ENCODE results near the gene CALCOCO1.
"Not testable (repeated sequence)": the region's sequence is repeated elsewhere in the genome, so short reads cannot be mapped to it uniquely, and the experiment has no call there.

Gene CALCOCO1

GRCh38 chr12:53683494-53683893 is 43.8 kb downstream of the CALCOCO1 start:
- Histone ChIP-seq H3K27me3 (ENCODE audit: insufficient read depth, low read length) (no peaks in the 10 kb centered on the region), H2AFZ (ENCODE audit: low read length, unreplicated experiment) (no peak overlapping the region), H3K36me3 (ENCODE audit: insufficient read depth, low read length) (no peaks in the 10 kb centered on the region), H3K27ac (ENCODE audit: low read depth, low read length) (no peak overlapping the region), H3K4me1 (ENCODE audit: control insufficient read depth, insufficient read depth, low read length, unreplicated experiment) (no peaks in the 10 kb centered on the region), H3K79me2 (ENCODE audit: control insufficient read depth, insufficient read depth, low read length, unreplicated experiment) (no peaks in the 10 kb centered on the region), H3K4me3 (ENCODE audit: low read depth, low read length) (no peak overlapping the region)

GRCh38 chr12:53680061-53680460 is 47.2 kb downstream of the CALCOCO1 start:
- H3K4me1 ChIP-seq (ENCODE audit: control insufficient read depth, insufficient read depth, low read length, unreplicated experiment), result peaks cover 19% of the 10 kb centered on the region

GRCh38 chr12:53677800-53678148 is 49.5 kb downstream of the CALCOCO1 start:
- Histone ChIP-seq H3K4me1 (ENCODE audit: control insufficient read depth, insufficient read depth, low read length, unreplicated experiment) (peaks cover 31% of the 10 kb centered on the region), H2AFZ (ENCODE audit: low read length, unreplicated experiment) (peak overlapping the region; percentile 98), H3K79me2 (ENCODE audit: control insufficient read depth, insufficient read depth, low read length, unreplicated experiment) (peaks cover 22% of the 10 kb centered on the region), H3K4me3 (ENCODE audit: low read depth, low read length) (peak overlapping the region; percentile 74), H3K36me3 (ENCODE audit: insufficient read depth, low read length) (no peaks in the 10 kb centered on the region; the same call in 1 of the 2 replicates), H3K27me3 (ENCODE audit: insufficient read depth, low read length) (no peaks in the 10 kb centered on the region), H3K27ac (ENCODE audit: low read depth, low read length) (no peak overlapping the region)

More at GRCh38 chr12:53680061-53680460, 47.2 kb downstream of the CALCOCO1 start:
- not testable (repeated sequence) for H3K79me2 ChIP-seq (ENCODE audit: control insufficient read depth, insufficient read depth, low read length, unreplicated experiment); H3K4me3 ChIP-seq (ENCODE audit: low read depth, low read length); H3K27me3 ChIP-seq (ENCODE audit: insufficient read depth, low read length); H2AFZ ChIP-seq (ENCODE audit: low read length, unreplicated experiment); H3K27ac ChIP-seq (ENCODE audit: low read depth, low read length); H3K36me3 ChIP-seq (ENCODE audit: insufficient read depth, low read length)

GRCh38 chr12:53677016-53677799 is 50.0 kb downstream of the CALCOCO1 start:
- H3K36me3 ChIP-seq (ENCODE audit: insufficient read depth, low read length), result peaks cover 3% of the 10 kb centered on the region; the same call in 1 of the 2 replicates
- no peaks in the 10 kb centered on the region for H3K27me3 ChIP-seq (ENCODE audit: insufficient read depth, low read length)
- H2AFZ ChIP-seq (ENCODE audit: low read length, unreplicated experiment), result peak overlapping the region; percentile 98
- H3K79me2 ChIP-seq (ENCODE audit: control insufficient read depth, insufficient read depth, low read length, unreplicated experiment), result peaks cover 24% of the 10 kb centered on the region
- peak overlapping the region; percentile 69 for H3K27ac ChIP-seq (ENCODE audit: low read depth, low read length)
- peak overlapping the region; percentile 74 for H3K4me3 ChIP-seq (ENCODE audit: low read depth, low read length)
- peaks cover 31% of the 10 kb centered on the region for H3K4me1 ChIP-seq (ENCODE audit: control insufficient read depth, insufficient read depth, low read length, unreplicated experiment)

- peak overlapping the region; percentile 69 for H3K27ac ChIP-seq (ENCODE audit: low read depth, low read length)
- peaks cover 5% of the 10 kb centered on the region for H3K36me3 ChIP-seq (ENCODE audit: insufficient read depth, low read length)
- H2AFZ ChIP-seq (ENCODE audit: low read length, unreplicated experiment), result peak overlapping the region; percentile 98
- peaks cover 32% of the 10 kb centered on the region for H3K4me1 ChIP-seq (ENCODE audit: control insufficient read depth, insufficient read depth, low read length, unreplicated experiment)
- H3K4me3 ChIP-seq (ENCODE audit: low read depth, low read length), result peak overlapping the region; percentile 74
- H3K79me2 ChIP-seq (ENCODE audit: control insufficient read depth, insufficient read depth, low read length, unreplicated experiment), result peaks cover 25% of the 10 kb centered on the region
- no peaks in the 10 kb centered on the region for H3K27me3 ChIP-seq (ENCODE audit: insufficient read depth, low read length)
Measured at GRCh38 chr12:53676656-53677015, 50.6 kb downstream of the CALCOCO1 start.

- Histone ChIP-seq H3K27me3 (ENCODE audit: insufficient read depth, low read length) (no peaks in the 10 kb centered on the region), H2AFZ (ENCODE audit: low read length, unreplicated experiment) (peak within 1 kb of the TSS; percentile 98), H3K27ac (ENCODE audit: low read depth, low read length) (peak within 1 kb of the TSS; percentile 69), H3K4me3 (ENCODE audit: low read depth, low read length) (peak within 1 kb of the TSS; percentile 84), H3K36me3 (ENCODE audit: insufficient read depth, low read length) (peaks cover 12% of the 10 kb centered on the region), H3K4me1 (ENCODE audit: control insufficient read depth, insufficient read depth, low read length, unreplicated experiment) (peaks cover 39% of the 10 kb centered on the region), H3K79me2 (ENCODE audit: control insufficient read depth, insufficient read depth, low read length, unreplicated experiment) (peaks cover 28% of the 10 kb centered on the region)
Measured at GRCh38 chr12:53675701-53676607, 51.3 kb downstream of the CALCOCO1 start, which contains the start of gene ATP5MC2. TSS of gene ATP5MC2 (minus strand) at chr12:53676083. CDS start at chr12:53672614, 3,469 bp downstream.

- peak overlapping the region; percentile 41 for H3K27ac ChIP-seq (ENCODE audit: low read depth, low read length)
- H3K4me1 ChIP-seq (ENCODE audit: control insufficient read depth, insufficient read depth, low read length, unreplicated experiment), result peaks cover 44% of the 10 kb centered on the region
- H3K79me2 ChIP-seq (ENCODE audit: control insufficient read depth, insufficient read depth, low read length, unreplicated experiment), result peaks cover 32% of the 10 kb centered on the region
- H3K4me3 ChIP-seq (ENCODE audit: low read depth, low read length), result peak overlapping the region; percentile 84
- no peaks in the 10 kb centered on the region for H3K27me3 ChIP-seq (ENCODE audit: insufficient read depth, low read length)
- H2AFZ ChIP-seq (ENCODE audit: low read length, unreplicated experiment), result peak overlapping the region; percentile 40
- H3K36me3 ChIP-seq (ENCODE audit: insufficient read depth, low read length), result peaks cover 15% of the 10 kb centered on the region
Measured at GRCh38 chr12:53674977-53675700, 52.1 kb downstream of the CALCOCO1 start.

- Histone ChIP-seq H3K27me3 (ENCODE audit: insufficient read depth, low read length) (no peaks in the 10 kb centered on the region), H2AFZ (ENCODE audit: low read length, unreplicated experiment) (no peak overlapping the region), H3K4me3 (ENCODE audit: low read depth, low read length) (no peak overlapping the region), H3K36me3 (ENCODE audit: insufficient read depth, low read length) (peaks cover 34% of the 10 kb centered on the region), H3K79me2 (ENCODE audit: control insufficient read depth, insufficient read depth, low read length, unreplicated experiment) (peaks cover 43% of the 10 kb centered on the region), H3K4me1 (ENCODE audit: control insufficient read depth, insufficient read depth, low read length, unreplicated experiment) (peaks cover 29% of the 10 kb centered on the region), H3K27ac (ENCODE audit: low read depth, low read length) (no peak overlapping the region)
Measured at GRCh38 chr12:53670971-53671370, 56.3 kb downstream of the CALCOCO1 start.

- H3K27me3 ChIP-seq (ENCODE audit: insufficient read depth, low read length), result no peaks in the 10 kb centered on the region
- peaks cover 40% of the 10 kb centered on the region for H3K36me3 ChIP-seq (ENCODE audit: insufficient read depth, low read length)
- peaks cover 38% of the 10 kb centered on the region for H3K79me2 ChIP-seq (ENCODE audit: control insufficient read depth, insufficient read depth, low read length, unreplicated experiment)
Measured at GRCh38 chr12:53670308-53670707, 56.9 kb downstream of the CALCOCO1 start.

GRCh38 chr12:53667080-53667479 is 60.2 kb downstream of the CALCOCO1 start:
- Histone ChIP-seq H3K27ac (ENCODE audit: low read depth, low read length) (no peak overlapping the region), H3K79me2 (ENCODE audit: control insufficient read depth, insufficient read depth, low read length, unreplicated experiment) (peaks cover 19% of the 10 kb centered on the region), H3K4me3 (ENCODE audit: low read depth, low read length) (no peak overlapping the region), H3K36me3 (ENCODE audit: insufficient read depth, low read length) (peaks cover 43% of the 10 kb centered on the region), H2AFZ (ENCODE audit: low read length, unreplicated experiment) (no peak overlapping the region), H3K27me3 (ENCODE audit: insufficient read depth, low read length) (no peaks in the 10 kb centered on the region), H3K4me1 (ENCODE audit: control insufficient read depth, insufficient read depth, low read length, unreplicated experiment) (peaks cover 14% of the 10 kb centered on the region)

More at GRCh38 chr12:53670308-53670707, 56.9 kb downstream of the CALCOCO1 start:
- Histone ChIP-seq H3K4me3 (ENCODE audit: low read depth, low read length) (no peak overlapping the region), H3K4me1 (ENCODE audit: control insufficient read depth, insufficient read depth, low read length, unreplicated experiment) (peaks cover 29% of the 10 kb centered on the region), H2AFZ (ENCODE audit: low read length, unreplicated experiment) (no peak overlapping the region), H3K27ac (ENCODE audit: low read depth, low read length) (no peak overlapping the region)
